KOPT-K1 (cell line): ENCODE data around the gene POLR2E.
"Not testable (repeated sequence)": the region's sequence is repeated elsewhere in the genome, so short reads cannot be mapped to it uniquely, and the experiment has no call there.

Experiments used
- H3K27ac ChIP-seq: fragments of 200-600 bp; sonication (generic); 2 replicates; pipeline ENCODE4 v1.5.1; 2016; ENCODE audit warnings: antibody characterized with exemption, mild to moderate bottlenecking, low read depth, low read length; ENCODE audit not compliant: poor library complexity, severe bottlenecking
- H3K36me3 ChIP-seq: fragments of 200-600 bp; sonication (generic); 2 replicates; pipeline ENCODE4 v1.5.1; 2017; ENCODE audit warnings: antibody characterized with exemption, mild to moderate bottlenecking, low read length, moderate library complexity; ENCODE audit not compliant: insufficient read depth
- H3K9me3 ChIP-seq: fragments of 200-600 bp; sonication (generic); 2 replicates; pipeline ENCODE4 v1.5.1; 2017; ENCODE audit warnings: antibody characterized with exemption, low read length, mild to moderate bottlenecking; ENCODE audit not compliant: insufficient read depth, poor library complexity, severe bottlenecking

Gene POLR2E

GRCh38 chr19:1119475-1120217 is 24.5 kb upstream of the POLR2E start:
- Histone ChIP-seq H3K9me3 (no peaks in the 10 kb centered on the region), H3K27ac (no peak overlapping the region), H3K36me3 (peaks cover 80% of the 10 kb centered on the region)

GRCh38 chr19:1118999-1119398 is 23.8 kb upstream of the POLR2E start:
- Histone ChIP-seq H3K27ac (no peak overlapping the region), H3K36me3 (peaks cover 77% of the 10 kb centered on the region), H3K9me3 (no peaks in the 10 kb centered on the region)

- Histone ChIP-seq H3K36me3 (peaks cover 72% of the 10 kb centered on the region), H3K27ac (no peak overlapping the region), H3K9me3 (no peaks in the 10 kb centered on the region)
Observed at GRCh38 chr19:1117654-1118053, 22.5 kb upstream of the POLR2E start.

- Histone ChIP-seq H3K36me3 (peaks cover 72% of the 10 kb centered on the region), H3K9me3 (no peaks in the 10 kb centered on the region), H3K27ac (no peak overlapping the region)
Observed at GRCh38 chr19:1116726-1117581, 21.8 kb upstream of the POLR2E start.

- Histone ChIP-seq H3K36me3 (peaks cover 65% of the 10 kb centered on the region), H3K9me3 (no peaks in the 10 kb centered on the region), H3K27ac (no peak overlapping the region)
Observed at GRCh38 chr19:1115646-1116420, 20.7 kb upstream of the POLR2E start.

- not testable (repeated sequence) for H3K27ac ChIP-seq, H3K9me3 ChIP-seq
- H3K36me3 ChIP-seq, result peaks cover 59% of the 10 kb centered on the region
Observed at GRCh38 chr19:1114728-1115127, 19.6 kb upstream of the POLR2E start.

- peaks cover 54% of the 10 kb centered on the region for H3K36me3 ChIP-seq
Observed at GRCh38 chr19:1113986-1114483, 18.9 kb upstream of the POLR2E start.

GRCh38 chr19:1113030-1113985 is 18.1 kb upstream of the POLR2E start:
- H3K9me3 ChIP-seq, result no peaks in the 10 kb centered on the region
- peaks cover 53% of the 10 kb centered on the region for H3K36me3 ChIP-seq
- H3K27ac ChIP-seq, result no peak overlapping the region

More at GRCh38 chr19:1113986-1114483, 18.9 kb upstream of the POLR2E start:
- Histone ChIP-seq H3K9me3 (no peaks in the 10 kb centered on the region), H3K27ac (no peak overlapping the region)

GRCh38 chr19:1112268-1113029 is 17.3 kb upstream of the POLR2E start:
- H3K27ac ChIP-seq, result no peak overlapping the region
- peaks cover 49% of the 10 kb centered on the region for H3K36me3 ChIP-seq

GRCh38 chr19:1111641-1112267 is 16.6 kb upstream of the POLR2E start:
- peaks cover 49% of the 10 kb centered on the region for H3K36me3 ChIP-seq
- H3K27ac ChIP-seq, result no peak overlapping the region
- no peaks in the 10 kb centered on the region for H3K9me3 ChIP-seq

More at GRCh38 chr19:1112268-1113029, 17.3 kb upstream of the POLR2E start:
- H3K9me3 ChIP-seq, result no peaks in the 10 kb centered on the region

GRCh38 chr19:1110809-1111640 is 15.8 kb upstream of the POLR2E start:
- Histone ChIP-seq H3K27ac (no peak overlapping the region), H3K9me3 (no peaks in the 10 kb centered on the region)

More at GRCh38 chr19:1110809-1111640, 15.8 kb upstream of the POLR2E start:
- peaks cover 52% of the 10 kb centered on the region for H3K36me3 ChIP-seq
